Prostate gland (tissue), 2 donors: ENCODE data around the gene OR1A2.

Experiments used
- CTCF ChIP-seq, 4 experiments: fragments of 200-600 bp in 2 of 4; fragments of 450-650 bp in 2 of 4; sonication (generic) in 2 of 4; IDR thresholded peaks; 1 replicate in 3 of 4; 2 replicates in 1 of 4; pipeline ENCODE4 v1.5.1; 2016 to 2019; ENCODE audit warnings: antibody characterized with exemption in 4 of 4, mild to moderate bottlenecking in 2 of 4, moderate library complexity in 2 of 4
- POLR2A ChIP-seq: fragments of 450-650 bp; IDR thresholded peaks from one replicate; pipeline ENCODE4 v1.6.1; 2016; ENCODE audit warnings: antibody characterized with exemption, mild to moderate bottlenecking
- POLR2AphosphoS5 ChIP-seq: sonication (generic); formaldehyde crosslinking; IDR thresholded peaks from one replicate; pipeline ENCODE4 v1.6.1; 2017; ENCODE audit warnings: antibody characterized with exemption

GRCh38 chr17:3189961-3190360, 7.4 kb upstream of the OR1A2 start:
- TF ChIP-seq CTCF (IDR thresholded peaks at IDR 0.05) (no peak), POLR2A (no peak), POLR2AphosphoS5 (no peak)
